ENCODE data around the gene SLC13A2. TPM values are rescaled to one million over a fixed set of nuclear protein-coding genes. Genes with fewer than 3 reads are reported as not detected.
"Not testable (repeated sequence)": the region's sequence is repeated elsewhere in the genome, so short reads cannot be mapped to it uniquely, and the experiment has no call there.

SLC13A2 gene
- polyA plus RNA-seq, 6 donors from 2014 or later, result not detected

DNA sequence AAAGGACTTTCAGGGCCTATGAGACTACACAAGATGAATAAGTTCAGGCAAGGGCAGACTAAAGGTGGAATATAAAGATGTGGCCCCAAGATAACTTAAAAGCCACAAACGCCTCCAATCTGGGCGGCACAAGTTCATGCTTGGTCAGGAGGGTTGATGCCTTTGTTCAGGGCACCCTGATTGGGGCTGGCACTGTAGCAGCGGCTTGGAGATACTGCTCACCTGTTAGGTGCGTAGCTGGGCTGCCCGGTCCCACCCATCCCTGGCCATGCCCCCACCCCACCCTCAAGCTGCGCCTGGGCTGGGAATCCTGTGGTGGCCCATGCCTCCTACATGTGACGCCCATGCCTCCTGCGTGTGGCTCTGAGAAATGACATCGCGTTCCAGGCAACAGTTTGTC, 12.5 kb upstream of the SLC13A2 start:
- no peaks in the 10 kb centered on the region for H3K4me1 Mint-ChIP-seq
- ATAC-seq (ENCODE audit: low read depth in 2 of 2), result no peak
- no peak overlapping the region for H3K4me3 Mint-ChIP-seq
- DNase-seq, result no peak
- H3K9me3 Mint-ChIP-seq, result peaks cover 0 to 6% (median 0%) of the 10 kb centered on the region in 7 donors
- H3K27me3 Mint-ChIP-seq, result peaks cover 6 to 22% (median 8%) of the 10 kb centered on the region in 3 donors
- no peaks in the 10 kb centered on the region for H3K36me3 Mint-ChIP-seq
- H3K27ac Mint-ChIP-seq, result no peak overlapping the region

DNA sequence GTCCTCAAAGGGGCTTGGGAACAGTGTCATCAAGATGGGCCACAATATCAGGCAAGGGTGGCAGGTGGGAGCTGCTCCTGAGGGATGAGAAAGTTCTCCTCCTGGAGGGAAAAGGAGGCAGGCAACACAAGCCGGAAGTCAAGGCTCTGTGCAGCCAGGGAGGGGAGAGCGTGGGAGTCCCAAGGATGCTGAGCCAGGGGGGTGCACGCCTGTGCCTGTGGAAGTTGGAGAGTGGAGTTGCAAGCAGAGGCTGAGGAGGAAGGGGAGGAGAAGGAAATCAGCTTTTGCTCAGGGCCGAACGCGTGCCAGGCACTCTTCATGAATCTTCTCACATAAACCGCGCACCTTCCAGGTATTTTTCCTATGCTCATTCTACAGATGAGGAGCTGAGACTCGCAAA, 7.4 kb upstream of the SLC13A2 start:
- no peaks in the 10 kb centered on the region for H3K4me1 Mint-ChIP-seq
- no peaks in the 10 kb centered on the region for H3K36me3 Mint-ChIP-seq
- H3K4me3 Mint-ChIP-seq, result peak overlapping the region in 1 of 8 donors; percentile 37
- H3K9me3 Mint-ChIP-seq, result peaks cover 0 to 2% (median 0%) of the 10 kb centered on the region in 7 donors
- H3K27ac Mint-ChIP-seq, result no peak overlapping the region
- DNase-seq (no peak), ATAC-seq (ENCODE audit: low read depth in 2 of 2) (no peak)
- H3K27me3 Mint-ChIP-seq, result peaks cover 25 to 42% (median 28%) of the 10 kb centered on the region in 3 donors

DNA sequence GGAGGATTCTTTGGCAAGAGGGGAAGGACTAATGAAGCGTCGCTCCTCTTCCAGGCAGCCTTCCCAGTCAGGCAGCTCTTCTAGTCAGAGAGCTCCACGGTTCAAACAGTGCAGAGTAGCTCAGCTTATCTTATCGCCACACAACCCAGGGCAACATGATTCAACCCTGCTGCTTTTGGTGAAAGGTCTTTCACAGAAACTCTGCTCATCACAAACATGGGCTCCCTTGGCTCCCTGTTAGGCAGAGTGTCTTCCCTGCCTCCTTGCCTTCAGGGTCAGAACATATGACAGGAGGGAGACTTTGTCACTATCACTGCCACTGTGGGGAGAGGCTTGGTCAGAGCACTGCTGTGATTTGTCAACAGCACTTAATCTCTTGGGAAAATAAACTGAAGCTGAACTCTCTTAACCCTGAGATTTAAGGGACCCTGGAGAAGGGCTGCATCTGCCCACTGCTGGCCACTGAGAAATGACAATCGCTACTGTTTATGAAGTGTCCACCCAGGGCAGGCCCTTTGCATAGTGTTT, 6.9 kb upstream of the SLC13A2 start:
- no peak for ATAC-seq (ENCODE audit: low read depth in 2 of 2)
- Mint-ChIP-seq H3K4me1 (no peaks in the 10 kb centered on the region), H3K27me3 (peaks cover 25 to 42% (median 28%) of the 10 kb centered on the region in 3 donors), H3K36me3 (no peaks in the 10 kb centered on the region), H3K4me3 (no peak overlapping the region), H3K9me3 (peaks cover 0 to 2% (median 0%) of the 10 kb centered on the region in 7 donors), H3K27ac (no peak overlapping the region)
- DNase-seq, result no peak

DNA sequence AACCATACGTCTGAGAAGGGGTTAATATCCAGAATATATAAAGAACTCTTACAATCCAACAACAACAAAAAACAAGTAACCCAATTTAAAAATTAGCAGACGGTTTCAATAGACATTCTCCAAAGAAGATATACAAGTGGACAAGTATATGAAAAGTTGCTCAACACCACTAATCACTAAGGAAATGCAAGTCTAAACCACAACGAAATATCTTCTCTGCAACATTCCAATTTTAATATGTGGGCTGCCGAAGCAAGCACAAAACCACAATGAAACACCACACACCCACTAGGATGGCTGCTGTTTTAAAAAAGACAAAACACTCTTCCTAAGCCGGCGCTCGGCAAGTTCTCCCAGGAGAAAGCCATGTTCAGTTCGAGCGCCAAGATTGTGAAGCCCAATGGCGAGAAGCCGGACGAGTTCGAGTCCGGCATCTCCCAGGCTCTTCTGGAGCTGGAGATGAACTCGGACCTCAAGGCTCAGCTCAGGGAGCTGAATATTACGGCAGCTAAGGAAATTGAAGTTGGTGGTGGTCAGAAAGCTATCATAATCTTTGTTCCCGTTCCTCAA, 5.9 kb upstream of the SLC13A2 start:
- Mint-ChIP-seq H3K4me1 (no peaks in the 10 kb centered on the region), H3K4me3 (no peak overlapping the region), H3K9me3 (peaks cover 0 to 2% (median 0%) of the 10 kb centered on the region in 7 donors), H3K27ac (no peak overlapping the region), H3K36me3 (no peaks in the 10 kb centered on the region), H3K27me3 (peaks cover 25 to 40% (median 28%) of the 10 kb centered on the region in 3 donors)
- no peak for ATAC-seq (ENCODE audit: low read depth in 2 of 2)
- DNase-seq, result no peak

DNA sequence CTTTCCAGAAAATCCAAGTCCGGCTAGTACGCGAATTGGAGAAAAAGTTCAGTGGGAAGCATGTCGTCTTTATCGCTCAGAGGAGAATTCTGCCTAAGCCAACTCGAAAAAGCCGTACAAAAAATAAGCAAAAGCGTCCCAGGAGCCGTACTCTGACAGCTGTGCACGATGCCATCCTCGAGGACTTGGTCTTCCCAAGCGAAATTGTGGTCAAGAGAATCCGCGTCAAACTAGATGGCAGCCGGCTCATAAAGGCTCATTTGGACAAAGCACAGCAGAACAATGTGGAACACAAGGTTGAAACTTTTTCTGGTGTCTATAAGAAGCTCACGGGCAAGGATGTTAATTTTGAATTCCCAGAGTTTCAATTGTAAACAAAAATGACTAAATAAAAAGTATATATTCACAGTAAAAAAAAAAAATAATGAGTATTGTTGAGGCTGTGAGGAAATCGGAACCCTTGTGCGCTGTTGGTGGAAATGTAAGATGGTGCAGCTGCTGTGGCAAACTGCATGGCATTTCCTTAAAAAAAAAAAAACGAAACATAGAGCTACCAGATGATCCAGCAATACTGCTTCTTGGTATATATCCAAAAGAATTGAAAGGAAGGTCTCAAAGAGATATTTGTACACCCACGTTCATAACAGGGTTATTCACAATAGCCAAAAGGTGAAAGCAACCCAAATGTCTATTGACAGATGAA, 5.3 kb upstream of the SLC13A2 start:
- ATAC-seq (ENCODE audit: low read depth in 2 of 2); H3K27ac Mint-ChIP-seq; H3K4me3 Mint-ChIP-seq; H3K9me3 Mint-ChIP-seq; H3K36me3 Mint-ChIP-seq; DNase-seq; H3K4me1 Mint-ChIP-seq: not testable (repeated sequence)
- H3K27me3 Mint-ChIP-seq, result peaks cover 25 to 34% (median 28%) of the 10 kb centered on the region in 3 donors

DNA sequence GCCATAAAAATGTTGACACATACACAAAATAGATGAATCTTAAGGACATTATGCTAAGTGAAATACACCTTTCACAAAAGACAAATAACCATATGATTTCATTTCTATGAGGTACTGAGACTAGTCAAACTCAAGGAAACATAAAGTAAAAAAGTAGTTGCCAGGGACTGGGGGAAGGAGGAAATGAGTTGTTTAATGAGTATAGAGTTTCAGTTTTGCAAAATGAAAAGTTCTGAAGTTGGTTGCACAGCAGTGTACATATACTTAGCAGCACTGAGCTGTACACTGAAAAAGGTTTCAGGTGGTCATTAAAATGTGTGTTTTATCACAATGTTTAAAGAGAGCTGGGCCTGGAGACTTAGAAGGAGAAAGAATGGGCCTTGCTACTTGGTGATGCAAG, 4.7 kb upstream of the SLC13A2 start:
- H3K36me3 Mint-ChIP-seq, result no peaks in the 10 kb centered on the region
- DNase-seq, result no peak

DNA sequence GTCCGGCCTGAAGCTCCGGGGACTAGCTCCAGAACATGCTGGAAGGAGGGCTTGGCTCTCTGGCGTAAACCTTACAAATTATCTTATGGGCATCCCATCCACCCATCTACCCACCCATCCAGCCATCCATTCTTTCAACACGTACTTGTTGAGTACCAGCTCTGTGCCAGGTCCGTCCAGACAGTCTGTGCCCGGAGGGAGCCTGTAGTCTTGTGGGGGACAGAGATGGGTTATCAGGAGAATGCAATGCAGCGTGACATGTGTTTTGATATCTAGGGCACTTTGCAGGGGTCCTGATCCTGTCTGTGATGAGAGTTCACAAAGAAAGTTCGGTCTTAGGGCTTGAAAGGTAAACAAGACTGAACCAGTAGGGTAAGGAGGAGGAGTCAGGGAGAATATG, 4.1 kb upstream of the SLC13A2 start:
- Mint-ChIP-seq H3K36me3 (no peaks in the 10 kb centered on the region), H3K9me3 (no peaks in the 10 kb centered on the region), H3K4me3 (no peak overlapping the region), H3K27ac (no peak overlapping the region), H3K27me3 (peaks cover 19 to 29% (median 28%) of the 10 kb centered on the region in 3 donors), H3K4me1 (no peaks in the 10 kb centered on the region)
- ATAC-seq (ENCODE audit: low read depth in 2 of 2), result no peak
- DNase-seq, result no peak

More for the DNA sequence above, 4.7 kb upstream of the SLC13A2 start:
- H3K4me3 Mint-ChIP-seq, result no peak overlapping the region
- no peak for ATAC-seq (ENCODE audit: low read depth in 2 of 2)
- no peak overlapping the region for H3K27ac Mint-ChIP-seq
- peaks cover 21 to 29% (median 28%) of the 10 kb centered on the region in 3 donors for H3K27me3 Mint-ChIP-seq
- H3K9me3 Mint-ChIP-seq, result no peaks in the 10 kb centered on the region
- H3K4me1 Mint-ChIP-seq, result no peaks in the 10 kb centered on the region

DNA sequence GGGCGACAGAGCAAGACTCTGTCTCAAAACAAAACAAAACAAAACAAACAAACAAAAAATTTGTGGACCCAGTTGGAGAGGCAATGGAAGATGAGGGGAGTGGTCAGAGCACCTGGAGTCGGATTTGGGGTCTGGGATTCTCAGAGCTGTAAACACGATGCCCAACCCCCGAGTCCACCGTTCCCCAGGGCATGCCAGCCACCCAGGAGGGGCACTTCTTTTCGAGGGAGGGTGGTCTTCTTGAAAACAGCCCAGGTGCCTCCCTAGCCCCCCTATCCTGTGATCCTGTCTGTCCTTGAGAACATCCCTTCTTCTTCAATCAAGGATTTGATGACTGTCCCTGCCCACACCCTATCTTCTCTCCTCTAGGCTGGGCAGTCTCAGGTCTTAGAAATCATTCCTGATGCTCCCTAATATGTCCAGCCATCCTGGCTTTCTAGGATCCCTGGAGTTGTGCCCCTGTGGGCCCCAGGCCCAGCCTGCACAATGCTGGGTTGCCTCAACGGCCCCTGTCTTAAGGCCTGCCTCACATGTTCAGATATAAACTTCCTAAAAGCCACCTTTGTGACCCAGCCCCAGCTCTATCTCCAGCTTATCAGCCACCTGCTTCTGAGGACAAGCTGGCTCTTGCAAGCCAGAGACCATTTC, 3.1 kb upstream of the SLC13A2 start:
- DNase-seq, result no peak
- Mint-ChIP-seq H3K4me1 (no peaks in the 10 kb centered on the region), H3K36me3 (no peaks in the 10 kb centered on the region), H3K27ac (no peak overlapping the region), H3K4me3 (no peak overlapping the region), H3K27me3 (peaks cover 19 to 30% (median 25%) of the 10 kb centered on the region in 3 donors), H3K9me3 (no peaks in the 10 kb centered on the region)
- ATAC-seq (ENCODE audit: low read depth in 2 of 2), result no peak

DNA sequence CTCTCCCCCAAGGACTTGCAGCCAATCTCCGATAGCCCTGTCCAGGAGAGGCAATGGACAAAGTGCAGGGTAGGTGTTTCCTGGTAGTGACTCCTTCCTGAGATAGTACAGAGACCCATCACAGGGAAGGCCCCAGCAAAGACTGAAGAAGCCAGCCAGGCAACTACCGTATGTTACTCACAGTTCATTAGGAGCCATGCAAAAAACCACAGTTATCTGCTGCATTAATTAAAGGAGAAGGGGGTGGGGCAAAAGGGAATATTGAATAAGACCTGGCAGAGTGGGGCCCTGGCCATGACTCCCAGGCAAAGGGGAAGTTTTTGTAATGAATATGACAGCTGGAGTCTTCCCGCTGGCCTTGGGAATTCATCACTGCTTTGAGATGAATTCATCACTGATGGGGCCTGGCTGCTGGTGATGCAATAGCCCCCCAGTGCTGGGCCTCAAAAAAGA, 2.5 kb upstream of the SLC13A2 start:
- no peaks in the 10 kb centered on the region for H3K4me1 Mint-ChIP-seq
- H3K27me3 Mint-ChIP-seq, result peaks cover 19 to 30% (median 20%) of the 10 kb centered on the region in 3 donors
- no peak for DNase-seq
- no peak overlapping the region for H3K27ac Mint-ChIP-seq
- H3K9me3 Mint-ChIP-seq, result no peaks in the 10 kb centered on the region
- H3K4me3 Mint-ChIP-seq, result no peak overlapping the region
- H3K36me3 Mint-ChIP-seq, result no peaks in the 10 kb centered on the region
- ATAC-seq (ENCODE audit: low read depth in 2 of 2), result no peak

DNA sequence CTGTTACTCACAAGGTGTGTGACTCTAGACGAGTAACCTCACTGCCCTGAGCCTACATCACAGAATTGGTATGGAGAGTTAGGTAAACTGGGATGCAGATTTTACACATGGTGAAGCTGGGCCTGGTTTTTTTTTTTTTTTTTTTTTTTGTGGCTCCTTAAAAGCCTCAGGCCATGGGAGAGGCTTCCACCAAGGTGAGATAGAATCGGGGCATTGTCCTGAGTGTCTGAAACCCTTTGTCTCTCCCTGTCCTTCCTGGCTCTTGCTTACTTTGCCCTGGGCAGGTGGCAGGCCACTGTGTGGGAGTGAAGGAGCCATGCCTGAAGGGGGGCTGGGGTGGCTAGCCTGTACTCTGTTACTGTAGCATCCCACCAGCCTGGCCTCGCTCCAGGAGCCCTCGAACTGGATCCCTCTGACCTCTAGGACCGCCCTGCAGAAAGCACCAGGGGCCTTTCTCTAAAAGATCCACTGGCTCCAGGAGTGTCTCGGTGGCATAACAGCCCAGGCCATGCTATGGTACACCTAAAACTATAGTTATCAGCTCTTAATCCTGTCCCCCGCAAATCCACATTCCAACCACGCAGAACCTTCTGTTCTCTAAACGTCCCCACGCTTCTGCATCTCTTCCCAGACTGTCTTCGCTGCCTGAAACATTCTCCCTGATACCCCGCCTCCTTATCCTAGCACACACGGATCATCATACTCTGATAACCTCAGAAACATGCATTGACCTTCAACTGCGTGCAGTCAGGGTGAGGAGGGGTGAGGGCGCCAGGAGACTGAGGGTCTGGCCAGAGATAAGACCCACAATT, 1.7 kb upstream of the SLC13A2 start:
- Mint-ChIP-seq H3K27me3 (peaks cover 12 to 30% (median 19%) of the 10 kb centered on the region in 3 donors), H3K4me3 (no peak overlapping the region), H3K27ac (no peak overlapping the region), H3K9me3 (peaks cover 0 to 3% (median 0%) of the 10 kb centered on the region in 7 donors), H3K36me3 (no peaks in the 10 kb centered on the region), H3K4me1 (no peaks in the 10 kb centered on the region)
- DNase-seq (no peak), ATAC-seq (ENCODE audit: low read depth in 2 of 2) (no peak)

DNA sequence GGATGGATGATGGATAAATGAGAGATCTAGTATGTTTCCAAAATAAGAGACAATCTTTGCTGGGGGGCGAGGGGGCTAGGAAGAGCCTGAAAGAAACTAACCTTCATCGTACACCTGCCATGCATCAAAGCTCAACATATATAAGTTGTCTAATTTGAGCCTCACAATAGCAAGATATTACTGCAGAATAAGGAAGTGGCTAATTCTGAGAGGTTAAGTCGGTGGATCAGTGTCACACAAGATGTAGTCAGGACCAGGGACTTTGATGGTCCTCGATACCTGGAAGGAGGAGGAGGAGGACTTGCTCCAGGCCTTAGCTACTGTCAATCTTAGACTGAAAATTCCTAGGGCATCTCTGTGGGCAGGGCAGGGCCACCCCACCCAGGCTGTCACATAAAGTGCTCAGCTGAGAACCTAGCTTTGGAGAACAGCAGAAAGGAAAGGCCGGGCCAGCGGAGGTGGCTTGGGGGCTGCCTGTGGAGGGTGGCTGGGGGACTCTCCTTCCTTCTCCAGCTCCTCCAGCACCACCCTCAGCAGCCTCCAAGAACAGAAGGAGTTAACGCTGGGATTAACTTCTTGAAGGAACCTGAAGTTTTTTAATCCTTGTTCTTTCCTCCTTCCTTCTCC, 460 bp upstream of the SLC13A2 start:
- no peaks in the 10 kb centered on the region for H3K36me3 Mint-ChIP-seq
- H3K27ac Mint-ChIP-seq, result peak overlapping the region in 1 of 6 donors; percentile 14
- no peak overlapping the region for H3K4me3 Mint-ChIP-seq
- H3K9me3 Mint-ChIP-seq, result peaks cover 0 to 3% (median 0%) of the 10 kb centered on the region in 7 donors
- DNase-seq, result no peak
- H3K27me3 Mint-ChIP-seq, result peaks cover 5 to 28% (median 11%) of the 10 kb centered on the region in 3 donors
- no peaks in the 10 kb centered on the region for H3K4me1 Mint-ChIP-seq
- no peak for ATAC-seq (ENCODE audit: low read depth in 2 of 2)

DNA sequence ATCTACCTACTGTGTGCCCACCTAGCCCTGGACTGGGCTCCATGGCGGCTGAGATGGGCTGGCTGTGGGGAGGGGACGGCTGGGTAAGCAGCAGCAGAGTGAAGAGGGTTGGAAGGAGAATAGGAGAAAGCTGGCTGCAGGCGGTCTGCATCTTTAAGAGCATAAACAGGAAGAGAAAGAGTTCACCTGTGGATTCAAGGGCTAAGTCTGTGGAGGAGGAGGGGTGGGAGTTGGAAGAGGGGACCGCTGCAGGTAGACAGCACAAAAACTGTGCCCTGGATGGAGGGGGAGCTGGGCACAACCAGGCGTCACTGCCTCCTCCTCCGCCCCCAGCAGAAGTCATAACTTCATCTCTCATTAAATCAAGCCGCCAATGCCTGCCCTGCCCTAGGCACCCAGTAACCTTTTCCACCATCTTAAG, 677 bp downstream of the SLC13A2 start:
- ATAC-seq (ENCODE audit: low read depth in 2 of 2) (no peak), DNase-seq (no peak)
- peaks cover 0 to 3% (median 0%) of the 10 kb centered on the region in 7 donors for H3K9me3 Mint-ChIP-seq
- no peak overlapping the region for H3K27ac Mint-ChIP-seq
- no peaks in the 10 kb centered on the region for H3K4me1 Mint-ChIP-seq
- no peaks in the 10 kb centered on the region for H3K36me3 Mint-ChIP-seq
- peaks cover 5 to 34% (median 6%) of the 10 kb centered on the region in 3 donors for H3K27me3 Mint-ChIP-seq
- H3K4me3 Mint-ChIP-seq, result no peak overlapping the region

Measured in naive B cell (primary cell).